ENCODE data around the gene NPHS1.

Gene NPHS1

DNA sequence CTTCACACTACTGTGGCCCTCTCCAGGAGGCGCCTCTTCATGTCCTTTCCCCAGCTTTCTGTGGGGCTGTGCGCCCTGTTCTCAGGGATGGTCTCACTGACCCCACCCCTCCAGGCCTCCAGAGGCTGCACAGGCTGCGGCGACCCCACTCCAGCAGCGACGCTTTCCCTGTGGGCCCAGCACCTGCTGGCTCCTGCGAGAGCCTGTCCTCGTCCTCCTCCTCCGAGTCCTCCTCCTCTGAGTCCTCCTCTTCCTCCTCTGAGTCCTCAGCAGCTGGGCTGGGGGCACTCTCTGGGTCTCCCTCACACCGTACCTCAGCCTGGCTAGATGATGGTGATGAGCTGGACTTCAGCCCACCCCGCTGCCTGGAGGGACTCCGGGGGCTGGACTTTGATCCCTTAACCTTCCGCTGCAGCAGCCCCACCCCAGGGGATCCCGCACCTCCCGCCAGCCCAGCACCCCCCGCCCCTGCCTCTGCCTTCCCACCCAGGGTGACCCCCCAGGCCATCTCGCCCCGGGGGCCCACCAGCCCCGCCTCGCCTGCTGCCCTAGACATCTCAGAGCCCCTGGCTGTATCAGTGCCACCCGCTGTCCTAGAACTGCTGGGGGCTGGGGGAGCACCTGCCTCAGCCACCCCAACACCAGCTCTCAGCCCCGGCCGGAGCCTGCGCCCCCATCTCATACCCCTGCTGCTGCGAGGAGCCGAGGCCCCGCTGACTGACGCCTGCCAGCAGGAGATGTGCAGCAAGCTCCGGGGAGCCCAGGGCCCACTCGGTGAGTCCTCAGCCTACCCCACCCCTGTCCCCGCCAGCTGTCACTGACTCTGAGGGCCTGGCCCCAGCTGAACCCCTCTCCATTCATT, 65.8 kb downstream of the NPHS1 start:
- no peak for DNase-seq

DNA sequence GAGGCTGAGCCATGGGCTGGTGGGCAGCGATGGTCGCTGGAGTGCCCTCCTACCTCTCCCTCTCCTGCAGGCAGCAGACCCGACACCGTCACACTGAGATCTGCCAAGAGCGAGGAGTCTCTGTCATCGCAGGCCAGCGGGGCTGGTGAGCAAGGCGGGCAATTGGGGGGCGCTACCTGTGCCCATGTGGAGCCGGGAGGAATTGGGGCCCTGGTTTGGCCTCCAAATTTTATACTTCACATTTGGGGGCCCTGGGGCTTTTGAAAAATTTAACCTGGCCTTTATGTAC, 67.0 kb downstream of the NPHS1 start:
- DNase-seq: no peak

DNA sequence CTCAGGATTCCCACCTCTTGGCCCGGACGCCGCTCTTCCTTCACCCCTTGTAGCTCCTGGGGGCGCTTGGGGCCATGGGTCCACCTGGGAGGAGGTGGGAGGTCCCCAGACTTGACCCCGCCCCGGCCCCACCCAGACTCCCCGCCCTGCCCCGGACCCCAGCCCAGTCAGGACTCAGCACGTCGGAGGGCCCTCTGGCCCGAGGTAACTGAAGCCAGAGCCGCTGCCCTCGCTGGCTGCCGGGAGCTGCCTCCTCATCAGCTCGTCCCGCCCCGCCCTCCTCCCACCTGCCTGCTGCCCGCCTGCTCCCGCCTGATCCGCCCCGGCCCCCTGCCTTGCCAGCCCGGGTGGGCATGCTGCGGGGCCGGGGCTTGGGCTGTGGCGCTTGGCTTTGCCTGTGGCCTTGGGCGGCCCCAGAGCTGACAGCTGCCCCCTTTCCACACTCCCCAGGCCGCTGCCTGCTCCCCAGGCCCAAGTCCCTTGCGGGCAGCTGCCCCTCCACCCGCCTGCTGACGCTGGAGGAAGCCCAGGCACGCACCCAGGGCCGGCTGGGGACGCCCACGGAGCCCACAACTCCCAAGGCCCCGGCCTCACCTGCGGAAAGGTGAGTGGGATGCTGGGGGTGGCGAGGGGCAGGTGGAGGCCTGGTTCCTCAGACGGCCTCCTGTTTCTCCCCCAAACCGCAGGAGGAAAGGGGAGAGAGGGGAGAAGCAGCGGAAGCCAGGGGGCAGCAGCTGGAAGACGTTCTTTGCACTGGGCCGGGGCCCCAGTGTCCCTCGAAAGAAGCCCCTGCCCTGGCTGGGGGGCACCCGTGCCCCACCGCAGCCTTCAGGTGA, 67.6 kb downstream of the NPHS1 start:
- no peak for DNase-seq

DNA sequence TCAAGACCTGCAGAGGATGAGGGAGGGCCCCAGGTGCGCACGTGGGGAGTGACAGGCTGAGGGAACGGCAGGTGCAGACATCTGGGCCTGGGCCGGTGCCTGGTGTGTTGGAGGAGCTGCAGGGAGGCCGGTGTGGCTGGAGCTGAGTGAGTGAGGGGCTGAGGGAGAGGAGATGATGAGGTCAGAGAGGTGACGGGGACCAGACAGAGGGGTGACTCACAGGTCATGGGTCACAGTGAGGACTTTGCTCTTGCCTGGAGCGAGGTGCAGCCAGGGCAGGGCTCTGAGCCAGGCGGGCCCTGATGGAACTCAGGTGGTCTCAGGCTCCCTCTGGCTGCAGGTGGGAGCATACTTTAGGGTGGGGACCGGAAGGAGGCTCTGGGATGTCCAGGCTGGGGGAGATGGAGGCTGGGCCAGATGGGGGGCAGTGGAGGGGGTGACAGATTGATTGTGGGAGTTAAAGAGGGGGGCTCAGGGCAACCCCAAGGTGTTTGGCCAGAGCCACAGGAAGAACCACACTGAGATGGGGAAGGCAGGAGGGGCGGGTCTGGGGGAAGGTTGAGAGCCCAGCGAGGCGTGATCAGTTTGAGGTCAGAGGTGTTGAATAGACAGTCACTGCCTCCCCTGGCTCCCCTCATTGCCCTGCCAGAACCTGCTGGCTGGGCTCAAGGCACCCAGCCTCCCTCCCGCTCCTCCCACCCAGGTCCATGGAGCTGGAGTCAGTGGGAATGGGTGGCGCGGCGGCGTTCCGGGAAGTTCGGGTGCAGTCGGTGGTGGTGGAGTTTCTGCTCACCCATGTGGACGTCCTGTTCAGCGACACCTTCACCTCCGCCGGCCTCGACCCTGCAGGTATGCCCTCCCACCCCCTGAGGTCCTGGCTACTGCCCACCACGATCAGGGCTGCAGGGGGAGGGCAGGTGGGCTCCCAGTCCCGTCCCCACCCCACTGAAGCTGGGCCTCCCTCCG, 68.6 kb downstream of the NPHS1 start:
- DNase-seq: no peak

DNA sequence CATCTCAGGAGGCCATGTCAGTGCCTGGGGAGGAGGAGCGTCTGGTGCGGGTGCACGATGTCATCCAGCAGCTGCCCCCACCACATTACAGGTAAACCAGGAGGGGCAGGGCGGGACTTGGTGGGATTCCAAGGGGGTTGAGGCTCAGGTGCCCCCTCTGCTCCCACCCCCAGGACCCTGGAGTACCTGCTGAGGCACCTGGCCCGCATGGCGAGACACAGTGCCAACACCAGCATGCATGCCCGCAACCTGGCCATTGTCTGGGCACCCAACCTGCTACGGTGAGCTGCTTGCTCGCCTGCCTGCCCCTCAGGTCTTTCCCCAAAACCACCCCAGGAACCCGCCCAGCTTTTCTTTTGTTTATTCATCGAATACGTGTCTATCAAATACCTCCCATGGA, 69.7 kb downstream of the NPHS1 start:
- no peak for DNase-seq

DNA sequence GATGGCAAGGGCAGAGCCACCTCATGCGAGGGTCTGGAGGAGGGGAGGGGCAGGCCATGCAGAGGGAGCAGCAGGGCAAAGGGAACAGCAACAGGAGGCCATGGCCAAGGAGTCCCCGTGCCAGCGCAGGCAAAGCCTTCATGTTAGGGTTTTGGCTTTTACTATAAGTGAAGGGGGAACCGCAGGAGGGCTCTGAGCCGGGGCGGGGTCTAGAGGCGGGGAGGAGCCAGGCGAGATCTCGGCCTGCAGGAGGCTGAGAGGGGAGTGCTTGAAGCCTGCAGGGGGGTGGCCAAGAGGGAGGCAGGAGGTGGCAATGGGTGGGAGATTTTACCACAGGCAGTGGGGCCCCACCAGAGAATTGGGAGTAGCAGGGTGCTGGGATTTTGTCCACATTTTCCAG, 70.7 kb downstream of the NPHS1 start:
- no peak for DNase-seq

DNA sequence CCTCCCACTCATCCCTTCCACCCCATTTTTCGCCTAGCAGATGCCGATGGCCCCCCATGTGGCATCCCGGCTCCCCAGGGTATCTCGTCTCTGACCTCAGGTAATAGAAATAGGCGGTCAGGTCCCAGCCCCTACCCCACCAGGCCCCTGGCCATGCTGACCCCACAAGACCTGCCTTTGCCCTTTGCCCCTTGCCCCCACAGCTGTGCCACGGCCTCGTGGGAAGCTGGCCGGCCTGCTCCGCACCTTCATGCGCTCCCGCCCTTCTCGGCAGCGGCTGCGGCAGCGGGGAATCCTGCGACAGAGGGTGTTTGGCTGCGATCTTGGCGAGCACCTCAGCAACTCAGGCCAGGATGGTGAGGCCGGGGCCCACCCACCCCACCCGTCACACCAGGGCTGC, 71.6 kb downstream of the NPHS1 start:
- DNase-seq: no peak

DNA sequence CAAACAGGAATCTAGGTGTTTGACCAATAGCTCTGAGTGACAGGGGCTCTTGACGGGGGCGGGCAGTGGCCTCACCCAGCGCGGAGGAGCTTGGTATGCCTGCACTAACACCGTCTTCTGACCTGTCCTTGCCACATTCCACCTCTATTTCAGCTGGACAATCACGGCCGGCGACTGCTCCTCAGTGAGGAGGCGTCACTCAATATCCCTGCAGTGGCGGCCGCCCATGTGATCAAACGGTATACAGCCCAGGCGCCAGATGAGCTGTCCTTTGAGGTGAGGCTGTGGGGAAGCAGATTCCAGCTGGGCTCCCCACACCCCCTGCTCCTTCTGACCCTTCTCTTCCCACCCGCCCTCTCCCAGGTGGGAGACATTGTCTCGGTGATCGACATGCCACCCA, 72.2 kb downstream of the NPHS1 start:
- DNase-seq: no peak

DNA sequence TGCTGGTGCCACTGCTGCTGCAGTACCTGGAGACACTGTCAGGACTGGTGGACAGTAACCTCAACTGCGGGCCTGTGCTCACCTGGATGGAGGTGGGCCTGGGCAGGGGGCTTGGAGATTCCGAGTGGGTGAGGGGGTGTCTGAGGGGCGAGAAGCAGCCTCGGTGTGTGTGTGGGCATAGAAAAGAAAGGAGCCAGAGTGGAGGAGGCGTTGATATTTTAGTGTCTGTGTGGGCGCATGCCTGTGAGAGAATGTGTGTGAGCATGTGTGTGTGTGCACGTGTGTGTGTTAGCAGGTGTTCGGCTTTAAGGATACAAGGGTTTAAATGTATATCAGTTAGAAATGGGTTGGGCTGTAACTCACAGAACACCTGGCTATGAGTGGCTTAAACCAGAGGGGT, 73.3 kb downstream of the NPHS1 start:
- DNase-seq: no peak

DNA sequence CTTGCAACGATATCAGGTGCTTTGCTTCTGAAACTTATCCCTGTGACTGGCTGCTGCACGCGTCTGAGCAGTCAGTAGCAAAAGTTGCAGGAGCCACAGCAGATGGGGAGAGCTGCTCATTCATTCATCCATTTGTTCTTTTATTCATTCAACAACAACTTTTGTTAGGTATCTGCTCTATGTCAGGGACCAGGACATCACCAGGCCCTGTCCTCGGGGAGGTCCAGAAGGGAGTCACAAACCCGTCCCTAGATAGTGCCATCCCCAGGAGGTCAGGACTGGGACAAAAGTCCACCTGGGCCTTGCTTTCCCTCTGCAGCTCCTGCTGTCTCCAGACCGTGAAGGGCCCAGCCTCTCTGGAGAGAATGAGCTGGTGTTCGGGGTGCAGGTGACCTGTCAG, 74.3 kb downstream of the NPHS1 start:
- DNase-seq: no peak

DNA sequence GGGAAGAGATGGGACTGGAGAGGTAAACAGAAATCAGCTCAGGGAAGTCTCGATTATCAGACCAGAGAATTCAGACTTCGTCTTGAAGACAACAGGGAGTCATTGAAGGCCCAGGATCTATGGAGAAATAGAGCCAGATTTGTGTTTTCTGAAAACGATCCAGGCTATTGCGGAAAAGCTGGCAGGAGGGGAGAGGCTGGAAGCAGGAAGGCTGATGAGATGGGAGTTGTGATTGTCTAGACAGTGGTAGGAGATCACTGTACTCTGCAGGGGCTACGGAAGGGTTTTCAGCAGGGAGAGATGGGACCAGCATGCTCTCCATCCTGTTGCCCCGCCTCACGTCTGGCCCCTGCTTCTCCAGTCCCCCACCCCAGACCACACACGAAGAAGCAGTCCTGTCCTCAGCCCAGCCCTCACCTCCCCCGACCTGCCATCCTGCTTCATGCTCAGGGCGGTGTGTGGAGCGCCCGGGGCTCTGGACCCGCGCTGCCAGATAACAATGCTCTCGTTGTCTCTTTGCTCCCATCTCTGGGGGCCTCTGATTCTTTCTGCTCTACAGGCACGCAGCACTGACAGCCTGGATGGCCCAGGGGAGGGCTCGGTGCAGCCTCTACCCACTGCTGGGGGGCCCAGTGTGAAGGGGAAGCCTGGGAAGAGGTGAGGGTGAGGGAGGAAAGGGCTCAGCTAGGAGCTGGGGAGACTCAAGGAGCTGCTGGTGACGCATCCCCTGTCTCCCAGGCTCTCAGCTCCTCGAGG, 75.0 kb downstream of the NPHS1 start:
- DNase-seq: no peak

DNA sequence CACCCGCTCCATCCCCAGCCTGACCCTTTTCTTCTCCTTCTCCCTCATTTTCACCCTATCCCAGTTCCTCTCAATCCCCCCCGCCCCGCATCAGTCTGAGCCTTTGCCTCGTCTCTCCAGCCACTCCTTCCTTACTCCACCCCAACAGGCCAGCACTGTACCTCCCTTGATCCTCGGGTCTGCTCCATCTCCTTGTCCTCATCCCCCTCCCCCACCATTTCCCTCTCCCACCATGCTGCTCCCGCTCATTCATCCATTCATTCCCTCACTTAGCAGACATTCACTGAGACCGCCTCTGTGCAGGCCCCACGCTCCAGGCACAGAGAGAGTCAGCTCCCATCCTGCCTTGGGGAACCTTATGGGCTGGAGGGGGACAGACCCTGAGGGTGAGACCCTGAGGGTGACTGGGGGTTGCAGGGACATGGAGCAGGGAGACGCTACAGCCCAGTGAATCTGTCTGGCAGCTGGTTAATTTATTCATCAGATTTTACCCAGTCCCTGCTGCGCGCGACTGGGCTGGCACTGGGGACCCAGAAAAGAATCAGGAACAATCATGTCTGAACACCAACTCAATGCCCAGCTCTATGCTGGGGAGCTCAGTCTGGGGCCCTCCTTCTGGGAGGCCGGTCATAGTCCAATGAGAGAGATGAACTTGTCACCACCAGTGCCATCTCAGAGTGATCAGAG, 76.1 kb downstream of the NPHS1 start:
- no peak for DNase-seq
